Fibroblast of lung (primary cell): ENCODE results near the gene OR14J1. TPM values are rescaled to one million over a fixed set of nuclear protein-coding genes. Genes with fewer than 3 reads are reported as not detected.
"Not testable (repeated sequence)": the region's sequence is repeated elsewhere in the genome, so short reads cannot be mapped to it uniquely, and the experiment has no call there.

ENCODE experiments used
- DNase-seq, 2 donors: peaks; one replicate each; pipeline versions ENCODE4 v3.0.0 to v3.0.0-alpha.2; 2010; ENCODE audit warnings: low read depth in 2 of 2
- H2AFZ ChIP-seq: 2 replicates; pipeline ENCODE4 v1.5.1; 2012; ENCODE audit warnings: low read length, control low read depth, inconsistent platforms
- H3K27ac ChIP-seq: 2 replicates; pipeline ENCODE4 v1.5.1; 2011; ENCODE audit warnings: low read length, control low read depth; ENCODE audit not compliant: insufficient read depth
- H3K27me3 ChIP-seq: 2 replicates; pipeline ENCODE4 v1.5.1; 2011; ENCODE audit warnings: mild to moderate bottlenecking, low read length; ENCODE audit not compliant: control insufficient read depth, insufficient read depth
- H3K36me3 ChIP-seq: 2 replicates; pipeline ENCODE4 v1.5.1; 2011; ENCODE audit warnings: low read length; ENCODE audit not compliant: control insufficient read depth, insufficient read depth
- H3K4me1 ChIP-seq: 2 replicates; pipeline ENCODE4 v1.5.1; 2011; ENCODE audit warnings: low read length; ENCODE audit not compliant: control insufficient read depth, insufficient read depth; ENCODE audit errors: extremely low read depth
- H3K4me2 ChIP-seq: 2 replicates; pipeline ENCODE4 v1.5.1; 2011; ENCODE audit warnings: low read length, control low read depth; ENCODE audit not compliant: insufficient read depth; ENCODE audit errors: extremely low read depth
- H3K4me3 ChIP-seq, 4 experiments: fragments of 200-600 bp in 1 of 4; sonication (generic) in 1 of 4; replicated peaks in 1 of 4; 2 replicates each; pipeline ENCODE4 v1.5.1; 2011 to 2016; ENCODE audit warnings: low read length in 4 of 4, low read depth in 3 of 4, mild to moderate bottlenecking in 3 of 4, control low read depth in 2 of 4, inconsistent platforms in 1 of 4, mixed read lengths in 1 of 4; ENCODE audit not compliant: insufficient read depth in 1 of 4; ENCODE audit errors: control extremely low read depth in 1 of 4
- H3K79me2 ChIP-seq: 2 replicates; pipeline ENCODE4 v1.5.1; 2012; ENCODE audit warnings: mild to moderate bottlenecking, low read length, inconsistent platforms; ENCODE audit not compliant: control insufficient read depth, insufficient read depth
- H3K9ac ChIP-seq: 2 replicates; pipeline ENCODE4 v1.5.1; 2011; ENCODE audit warnings: mild to moderate bottlenecking, low read length, control low read depth; ENCODE audit not compliant: insufficient read depth
- H3K9me3 ChIP-seq: 2 replicates; pipeline ENCODE4 v1.5.1; 2012; ENCODE audit warnings: low read depth, low read length; ENCODE audit not compliant: control insufficient read depth, insufficient read depth
- H4K20me1 ChIP-seq: 2 replicates; pipeline ENCODE4 v1.5.1; 2011; ENCODE audit warnings: low read length; ENCODE audit not compliant: control insufficient read depth, insufficient read depth; ENCODE audit errors: extremely low read depth
- CTCF ChIP-seq, 2 donors: IDR thresholded peaks in 1 of 2; conservative IDR thresholded peaks in 1 of 2; 1 replicate in 1 of 2; 2 replicates in 1 of 2; pipeline ENCODE4 v1.5.1; 2011 to 2012; ENCODE audit warnings: low read length in 2 of 2, control low read depth in 1 of 2, inconsistent platforms in 1 of 2, low read depth in 1 of 2, mild to moderate bottlenecking in 1 of 2
- EZH2 ChIP-seq: IDR thresholded peaks from 2 replicates; pipeline ENCODE4 v1.5.1; 2012; ENCODE audit warnings: low read length, control low read depth, mild to moderate bottlenecking; ENCODE audit errors: missing control alignments
- polyA plus RNA-seq, 2 donors: library from polyadenylated mRNA; depleted of rRNA in 1 of 2; stranded (reverse) in 1 of 2; unstranded in 1 of 2; fragments of >200 nt; gene quantifications; 2 replicates each; pipeline ENCODE4 v1.2.1, GENCODE V29; 2011 to 2012; ENCODE audit warnings: missing spikeins in 1 of 2
- total RNA-seq: library from RNA; depleted of rRNA; stranded (reverse); fragments of >200 nt; gene quantifications from 2 replicates; pipeline ENCODE4 v1.2.1, GENCODE V29; 2014

Gene OR14J1
- total and polyA plus RNA-seq, 2 donors (not counting 1 experiment from before 2014, with no cell fraction given) = not detected

DNA sequence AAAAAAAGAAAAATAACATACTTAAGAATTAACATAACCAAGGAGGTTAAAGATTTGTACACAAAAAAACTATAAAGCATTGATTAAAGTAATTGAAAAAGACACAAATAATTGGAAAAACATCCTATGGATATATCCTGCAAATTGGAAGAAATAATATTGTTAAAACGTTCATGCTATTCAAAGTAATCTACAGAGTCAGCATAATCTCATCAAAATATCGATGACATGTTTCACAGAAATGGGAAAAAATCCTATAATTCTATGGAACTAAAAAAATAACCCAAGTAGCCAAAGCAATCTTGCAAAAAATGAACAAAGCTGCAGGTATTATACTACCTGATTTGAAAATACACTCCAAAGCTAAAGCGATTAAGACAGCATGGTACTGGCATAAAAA is 43.9 kb downstream of the OR14J1 start:
- Histone ChIP-seq H3K4me1 (no peaks in the 10 kb centered on the region), H2AFZ (no peak overlapping the region), H3K9me3 (no peaks in the 10 kb centered on the region), H3K36me3 (no peaks in the 10 kb centered on the region), H3K79me2 (no peaks in the 10 kb centered on the region), H3K27ac (no peak overlapping the region), H3K4me2 (no peak overlapping the region), H3K9ac (no peak overlapping the region), H3K4me3 (no peak overlapping the region), H3K27me3 (no peaks in the 10 kb centered on the region), H4K20me1 (no peaks in the 10 kb centered on the region)
- DNase-seq = no peak
- TF ChIP-seq CTCF (conservative IDR thresholded peaks at IDR 0.05 in 1 of 2, IDR thresholded peaks at IDR 0.05 in 1 of 2; ENCODE audit: low read depth in 1 of 2, low read length in 2 of 2) (no peak), EZH2 (no peak)

DNA sequence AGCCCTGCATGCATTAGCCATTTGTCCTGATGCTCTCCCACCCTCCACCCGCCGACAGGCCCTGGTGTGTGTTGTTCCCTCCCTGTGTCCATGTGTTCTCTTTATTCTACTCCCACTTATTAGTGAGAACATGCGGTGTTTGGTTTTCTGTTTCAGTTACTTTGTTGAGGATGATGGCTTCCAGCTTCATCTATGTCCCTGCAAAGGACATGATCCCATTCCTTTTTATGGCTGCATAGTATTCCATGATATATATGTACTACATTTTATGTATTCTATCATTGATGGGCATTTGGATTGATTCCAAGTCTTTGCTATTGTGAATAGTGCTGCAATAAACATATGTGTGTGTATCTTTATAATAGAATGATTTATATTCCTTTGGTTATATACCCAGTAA is 47.8 kb downstream of the OR14J1 start:
- H3K9ac ChIP-seq, H3K79me2 ChIP-seq, H3K4me3 ChIP-seq, H3K27ac ChIP-seq, H2AFZ ChIP-seq, H3K27me3 ChIP-seq, H3K36me3 ChIP-seq, H3K4me2 ChIP-seq, H3K9me3 ChIP-seq, DNase-seq, H3K4me1 ChIP-seq, H4K20me1 ChIP-seq: not testable (repeated sequence)

DNA sequence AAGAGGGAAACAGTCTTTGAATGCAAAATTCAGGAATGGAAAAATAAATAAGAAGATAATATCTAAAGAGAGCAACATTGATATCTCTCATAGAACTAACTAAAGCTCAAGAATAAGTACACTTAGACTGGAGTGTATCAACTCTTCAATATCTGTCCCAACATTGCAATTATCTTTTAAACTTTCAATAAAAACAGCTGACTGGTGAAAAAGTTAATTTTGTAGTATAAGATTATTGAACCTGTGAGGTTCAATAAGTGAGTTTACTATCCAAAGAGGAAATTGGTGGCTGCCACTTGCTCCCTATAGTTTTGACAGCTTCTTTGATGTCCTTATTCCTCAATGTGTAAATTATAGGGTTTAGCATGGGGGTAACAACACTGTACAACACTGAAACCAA is 53.5 kb downstream of the OR14J1 start:
- H3K36me3 ChIP-seq = no peaks in the 10 kb centered on the region
- no peak overlapping the region for H3K4me3 ChIP-seq
- no peaks in the 10 kb centered on the region for H3K9me3 ChIP-seq
- H3K27me3 ChIP-seq = no peaks in the 10 kb centered on the region
- H3K4me1 ChIP-seq = no peaks in the 10 kb centered on the region
- no peak overlapping the region for H2AFZ ChIP-seq
- H3K4me2 ChIP-seq = no peak overlapping the region
- TF ChIP-seq CTCF (conservative IDR thresholded peaks at IDR 0.05 in 1 of 2, IDR thresholded peaks at IDR 0.05 in 1 of 2; ENCODE audit: low read depth in 1 of 2, low read length in 2 of 2) = no peak
- no peaks in the 10 kb centered on the region for H4K20me1 ChIP-seq
- H3K79me2 ChIP-seq = no peaks in the 10 kb centered on the region
- no peak overlapping the region for H3K9ac ChIP-seq
- H3K27ac ChIP-seq = no peak overlapping the region
- DNase-seq = no peak

DNA sequence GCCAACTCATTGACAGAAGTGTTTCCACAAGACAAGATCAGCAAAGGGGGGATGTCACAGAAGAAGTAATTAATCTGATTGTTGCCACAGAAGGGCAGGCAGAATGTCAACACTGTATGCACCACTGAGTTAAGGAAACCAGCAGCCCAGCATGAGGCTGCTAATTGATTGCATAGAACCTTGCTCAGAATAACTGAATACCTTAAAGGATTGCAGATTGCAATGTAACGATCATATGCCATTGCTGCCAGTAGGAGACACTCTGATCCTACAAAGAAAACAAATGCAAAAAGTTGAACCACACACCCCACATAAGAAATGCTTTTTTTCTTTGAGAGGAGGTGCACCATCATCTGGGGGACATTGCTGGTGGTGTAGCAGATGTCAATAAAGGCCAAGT is 54.1 kb downstream of the OR14J1 start:
- TF ChIP-seq EZH2 = no peak
- TF ChIP-seq CTCF (conservative IDR thresholded peaks at IDR 0.05 in 1 of 2, IDR thresholded peaks at IDR 0.05 in 1 of 2; ENCODE audit: low read depth in 1 of 2, low read length in 2 of 2) = no peak
- Histone ChIP-seq H3K9me3 (no peaks in the 10 kb centered on the region), H2AFZ (no peak overlapping the region), H3K4me1 (no peaks in the 10 kb centered on the region), H3K36me3 (no peaks in the 10 kb centered on the region), H3K79me2 (no peaks in the 10 kb centered on the region), H3K4me2 (no peak overlapping the region), H3K4me3 (no peak overlapping the region), H3K9ac (no peak overlapping the region), H4K20me1 (no peaks in the 10 kb centered on the region), H3K27ac (no peak overlapping the region), H3K27me3 (no peaks in the 10 kb centered on the region)
- no peak for DNase-seq
